ENCODE data around the gene RAD51B.

GRCh38 chr14:68016255-68016914 is 196.8 kb downstream of the RAD51B start:
- TF ChIP-seq POLR2A (IDR thresholded peaks at IDR 0.05) (no peak), POLR2AphosphoS5 (IDR thresholded peaks at IDR 0.05) (no peak), EP300 (IDR thresholded peaks at IDR 0.05) (no peak), CTCF (IDR thresholded peaks at IDR 0.05) (no peak)
